K562 (cell line): ENCODE data around the gene IL20. TPM values are rescaled to one million over a fixed set of nuclear protein-coding genes. Genes with fewer than 3 reads are reported as not detected.

Experiments used
- ARNT ChIP-seq, 2 experiments: fragments of 450-650 bp; IDR thresholded peaks; 2 replicates each; pipeline ENCODE4 v1.6.1; 2016; ENCODE audit warnings: mild to moderate bottlenecking in 1 of 2
- BRD4 ChIP-seq: fragments of 200-600 bp; sonication (generic); IDR thresholded peaks from 2 replicates; pipeline ENCODE4 v1.6.1; 2017; ENCODE audit warnings: inconsistent platforms
- CEBPZ ChIP-seq: fragments of 150-350 bp; IDR thresholded peaks from 2 replicates; pipeline ENCODE4 v1.6.1; 2014; ENCODE audit warnings: low read depth, mild to moderate bottlenecking, low read length, borderline replicate concordance
- CXXC5 ChIP-seq: fragments of 250-450 bp; sonication (Bioruptor Pico); IDR thresholded peaks from 2 replicates; pipeline ENCODE4 v1.8.0; 2022; ENCODE audit warnings: inconsistent platforms, mild to moderate bottlenecking, moderate library complexity
- ELF2 ChIP-seq: fragments of 250-450 bp; sonication (Bioruptor Pico); IDR thresholded peaks from 2 replicates; pipeline ENCODE4 v1.5.0; 2021; ENCODE audit warnings: mild to moderate bottlenecking
- FOXJ2 ChIP-seq: fragments of 200-800 bp; sonication (Bioruptor generic); IDR thresholded peaks from 2 replicates; pipeline ENCODE4 v1.6.1; 2016; ENCODE audit warnings: missing genetic modification characterization, missing compliant biosample characterization
- HNRNPK ChIP-seq: fragments of 200-400 bp; formaldehyde crosslinking; IDR thresholded peaks from one replicate; pipeline ENCODE4 v1.6.1; 2018; ENCODE audit warnings: mild to moderate bottlenecking, low read depth, low read length; ENCODE audit not compliant: poor library complexity, severe bottlenecking
- ILF3 ChIP-seq: fragments of 450-650 bp; IDR thresholded peaks from 2 replicates; pipeline ENCODE4 v1.6.1; 2018; ENCODE audit warnings: antibody characterized with exemption, mild to moderate bottlenecking, moderate library complexity, borderline replicate concordance
- KAT7 ChIP-seq: sonication (generic); formaldehyde crosslinking; IDR thresholded peaks from 2 replicates; pipeline ENCODE4 v1.8.0; 2022; ENCODE audit warnings: missing genetic modification reagents, mild to moderate bottlenecking, borderline replicate concordance
- KDM5B ChIP-seq: fragments of 200-600 bp; sonication (generic); IDR thresholded peaks from 2 replicates; pipeline ENCODE4 v1.6.1; 2012; ENCODE audit warnings: low read depth, mild to moderate bottlenecking, moderate library complexity, low read length, control low read depth, inconsistent platforms; ENCODE audit not compliant: insufficient replicate concordance
- NFXL1 ChIP-seq: fragments of 450-650 bp; formaldehyde crosslinking; IDR thresholded peaks from 2 replicates; pipeline ENCODE4 v1.4.0; 2021; ENCODE audit warnings: mild to moderate bottlenecking
- RAD21 ChIP-seq, 2 experiments: fragments of 250-450 bp in 1 of 2; fragments of 450-650 bp in 1 of 2; sonication (Bioruptor Pico) in 1 of 2; formaldehyde crosslinking in 1 of 2; IDR thresholded peaks in 1 of 2; conservative IDR thresholded peaks in 1 of 2; 2 replicates each; pipeline versions ENCODE4 v1.4.0 to v1.8.0; 2020 to 2022; ENCODE audit warnings: mild to moderate bottlenecking in 2 of 2, moderate library complexity in 1 of 2
- RBM22 ChIP-seq: fragments of 200-400 bp; formaldehyde crosslinking; IDR thresholded peaks from 2 replicates; pipeline ENCODE4 v1.6.1; 2018; ENCODE audit warnings: low read length, low read depth; ENCODE audit not compliant: poor library complexity, severe bottlenecking
- ZNF253 ChIP-seq: fragments of 250-450 bp; sonication (Bioruptor Pico); conservative IDR thresholded peaks from 2 replicates; pipeline ENCODE4 v1.6.1; 2021; ENCODE audit warnings: mild to moderate bottlenecking
- ZNF609 ChIP-seq: sonication (generic); formaldehyde crosslinking; IDR thresholded peaks from 2 replicates; pipeline ENCODE4 v1.8.1; 2023; ENCODE audit warnings: missing genetic modification reagents, mild to moderate bottlenecking, borderline replicate concordance
- polyA plus RNA-seq, 8 experiments: library from polyadenylated mRNA; depleted of rRNA in 4 of 8; stranded (reverse) in 5 of 8; unstranded in 3 of 8; fragments of >200 nt; fragmentation: Nextera tagmentation in 2 of 8; fragmentation: Illumina TruSeq in 1 of 8; extraction: Ambion mirVana in 2 of 8; extraction: Trizol in 1 of 8; gene quantifications; 2 replicates each; pipeline versions ENCODE4 v1.2.1 to v1.2.3, GENCODE V29; 2011 to 2014; ENCODE audit warnings: inconsistent platforms in 1 of 8, missing spikeins in 1 of 8
- total RNA-seq, 7 experiments: library from RNA; depleted of rRNA in 6 of 7; stranded (reverse); fragments of >200 nt in 6 of 7; fragmentation: Illumina TruSeq in 2 of 7; extraction: Trizol in 2 of 7; gene quantifications; 2 replicates each; pipeline versions ENCODE4 v1.2.1 to v1.2.3, GENCODE V29; 2011 to 2021; ENCODE audit warnings: low replicate concordance in 1 of 7
- TF ChIP-seq, protein P1 (sequence below): fragments of 250-450 bp; sonication (Bioruptor Pico); IDR thresholded peaks from 2 replicates; pipeline ENCODE4 v1.5.0; 2022; ENCODE audit warnings: mild to moderate bottlenecking

IL20 gene
- total and polyA plus RNA-seq, 9 of the 15 experiments (the other 6 are each of a cell fraction or from before 2014, with no cell fraction given), result not detected

DNA sequence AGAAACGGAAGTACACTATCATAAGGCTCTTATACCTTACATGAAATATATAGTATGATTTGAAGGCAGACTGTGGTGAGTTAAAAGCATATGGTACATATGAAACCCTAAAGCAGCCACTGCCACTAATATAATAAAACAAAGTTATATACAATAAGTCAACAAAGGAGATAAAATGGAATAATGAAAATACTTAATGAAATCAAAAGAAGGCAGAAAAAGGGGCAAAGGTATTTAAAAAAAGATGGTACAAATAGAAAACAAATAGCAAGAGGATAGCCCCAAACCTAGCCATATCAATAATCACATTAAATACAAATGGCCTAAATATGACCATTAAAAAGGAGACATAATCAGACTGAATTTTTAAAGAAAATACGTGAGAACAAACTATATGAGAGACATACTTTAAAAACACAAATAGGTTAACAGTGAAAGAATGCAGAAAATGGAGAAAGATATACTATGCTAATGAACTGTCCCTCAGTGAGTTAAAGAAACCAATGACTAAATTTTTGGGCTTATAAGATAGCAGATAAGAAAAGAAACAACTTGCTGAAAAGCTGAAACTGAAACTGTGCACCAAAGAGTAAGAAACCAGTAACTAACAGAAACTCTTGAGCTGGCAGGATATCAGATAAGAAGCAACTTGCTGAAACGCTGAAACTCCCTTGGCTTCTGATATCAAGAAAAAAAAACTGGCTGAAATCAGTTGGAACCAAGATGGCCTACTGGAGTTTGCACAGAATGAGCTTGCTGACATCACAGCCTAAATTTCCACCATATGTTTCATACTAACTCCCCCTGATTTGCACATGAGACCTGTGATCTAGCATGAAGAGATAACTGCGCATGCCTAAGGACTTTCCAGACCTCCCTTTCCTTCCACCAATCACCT, 48.8 kb upstream of the IL20 start (continued):
- TF ChIP-seq CEBPZ (no peak), KDM5B (no peak), ILF3 (0 out of 2 replicates have a peak, but pooled peaks have one; percentile 16), KAT7 (CRISPR knock-in tag) (no peak), BRD4 (no peak), ZNF609 (CRISPR knock-in tag) (no peak), FOXJ2 (tag) (no peak), ZNF253 (no peak), ELF2 (CRISPR knock-in tag) (no peak), RAD21 (CRISPR knock-in tag; conservative IDR thresholded peaks at IDR 0.05 in 1 of 2, IDR thresholded peaks at IDR 0.05 in 1 of 2) (no peak), RBM22 (no peak), NFXL1 (CRISPR knock-in tag) (no peak), CXXC5 (CRISPR knock-in tag) (peak; percentile 38), HNRNPK (no peak), ARNT (IDR thresholded peaks at IDR 0.05) (0 out of 4 replicates have a peak, but pooled peaks of 1 of the 2 experiments have one; percentile 17)
- TF ChIP-seq, protein P1, sequence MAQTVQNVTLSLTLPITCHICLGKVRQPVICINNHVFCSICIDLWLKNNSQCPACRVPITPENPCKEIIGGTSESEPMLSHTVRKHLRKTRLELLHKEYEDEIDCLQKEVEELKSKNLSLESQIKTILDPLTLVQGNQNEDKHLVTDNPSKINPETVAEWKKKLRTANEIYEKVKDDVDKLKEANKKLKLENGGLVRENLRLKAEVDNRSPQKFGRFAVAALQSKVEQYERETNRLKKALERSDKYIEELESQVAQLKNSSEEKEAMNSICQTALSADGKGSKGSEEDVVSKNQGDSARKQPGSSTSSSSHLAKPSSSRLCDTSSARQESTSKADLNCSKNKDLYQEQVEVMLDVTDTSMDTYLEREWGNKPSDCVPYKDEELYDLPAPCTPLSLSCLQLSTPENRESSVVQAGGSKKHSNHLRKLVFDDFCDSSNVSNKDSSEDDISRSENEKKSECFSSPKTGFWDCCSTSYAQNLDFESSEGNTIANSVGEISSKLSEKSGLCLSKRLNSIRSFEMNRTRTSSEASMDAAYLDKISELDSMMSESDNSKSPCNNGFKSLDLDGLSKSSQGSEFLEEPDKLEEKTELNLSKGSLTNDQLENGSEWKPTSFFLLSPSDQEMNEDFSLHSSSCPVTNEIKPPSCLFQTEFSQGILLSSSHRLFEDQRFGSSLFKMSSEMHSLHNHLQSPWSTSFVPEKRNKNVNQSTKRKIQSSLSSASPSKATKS, result no peak
